Right ventricle myocardium superior (tissue), 1 donor: ENCODE results near the gene CACNA1A. TPM values are rescaled to one million over a fixed set of nuclear protein-coding genes. Genes with fewer than 3 reads are reported as not detected.
"Not testable (repeated sequence)": the region's sequence is repeated elsewhere in the genome, so short reads cannot be mapped to it uniquely, and the experiment has no call there.

Source experiments
- ATAC-seq: fragments of 200-7000 bp; cut with Tn5 transposase; one replicate; pipeline ENCODE4 v1.9.1; 2020; ENCODE audit warnings: mild to moderate bottlenecking; ENCODE audit not compliant: poor library complexity
- DNase-seq: peaks from one replicate; pipeline ENCODE4 v3.0.0-alpha.2; 2020
- intact Hi-C: fragments of 100-400 bp; cut with DNase I; formaldehyde crosslinking; loops from one replicate; pipeline ENCODE4 v1.11.2; 2022
- total RNA-seq: library from RNA; stranded (reverse); fragmentation: NEBNext Ultra II Directional; extraction: Animal tissue kit (Norgen Biotek cat#: 25700); gene quantifications from one replicate; pipeline ENCODE4 v1.2.1, GENCODE V29; 2021
- donor health status: DM: no; HTN: yes; CAD: no; lungs with severe emphysema.

The CACNA1A gene
- total RNA-seq, 1 donor from 2014 or later: 1.00 TPM

DNA sequence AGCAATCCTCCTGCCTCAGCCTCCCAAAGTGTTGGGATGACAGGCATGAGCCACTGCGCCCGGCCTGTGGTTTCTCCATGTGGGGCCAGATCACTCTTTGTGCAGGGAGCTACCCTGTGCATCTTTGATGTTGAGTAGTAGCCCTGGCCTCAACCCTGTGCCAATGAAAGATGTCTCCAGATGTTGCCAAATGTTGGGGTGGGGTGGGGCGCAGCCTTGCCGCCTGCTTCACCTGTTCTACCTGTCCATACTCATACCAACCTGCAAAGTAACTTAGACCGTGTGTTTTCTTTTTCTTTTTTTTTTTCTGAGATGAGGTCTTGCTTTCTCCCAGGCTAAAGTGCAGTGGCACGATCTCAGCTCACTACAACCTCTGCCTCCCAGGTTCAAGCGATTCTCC lies 335.1 kb downstream of the CACNA1A start:
- intact Hi-C loops: no loop called here
- DNase-seq (no peak), ATAC-seq (no peak)

- ATAC-seq: no peak
- no peak for DNase-seq
- intact Hi-C loops: no loop called here
These were observed 336.5 kb downstream of the CACNA1A start for GRCh38 chr19:13169769-13170168.

GRCh38 chr19:13166151-13166550 lies 340.1 kb downstream of the CACNA1A start:
- ATAC-seq, intact Hi-C loops, DNase-seq: not testable (repeated sequence)

DNA sequence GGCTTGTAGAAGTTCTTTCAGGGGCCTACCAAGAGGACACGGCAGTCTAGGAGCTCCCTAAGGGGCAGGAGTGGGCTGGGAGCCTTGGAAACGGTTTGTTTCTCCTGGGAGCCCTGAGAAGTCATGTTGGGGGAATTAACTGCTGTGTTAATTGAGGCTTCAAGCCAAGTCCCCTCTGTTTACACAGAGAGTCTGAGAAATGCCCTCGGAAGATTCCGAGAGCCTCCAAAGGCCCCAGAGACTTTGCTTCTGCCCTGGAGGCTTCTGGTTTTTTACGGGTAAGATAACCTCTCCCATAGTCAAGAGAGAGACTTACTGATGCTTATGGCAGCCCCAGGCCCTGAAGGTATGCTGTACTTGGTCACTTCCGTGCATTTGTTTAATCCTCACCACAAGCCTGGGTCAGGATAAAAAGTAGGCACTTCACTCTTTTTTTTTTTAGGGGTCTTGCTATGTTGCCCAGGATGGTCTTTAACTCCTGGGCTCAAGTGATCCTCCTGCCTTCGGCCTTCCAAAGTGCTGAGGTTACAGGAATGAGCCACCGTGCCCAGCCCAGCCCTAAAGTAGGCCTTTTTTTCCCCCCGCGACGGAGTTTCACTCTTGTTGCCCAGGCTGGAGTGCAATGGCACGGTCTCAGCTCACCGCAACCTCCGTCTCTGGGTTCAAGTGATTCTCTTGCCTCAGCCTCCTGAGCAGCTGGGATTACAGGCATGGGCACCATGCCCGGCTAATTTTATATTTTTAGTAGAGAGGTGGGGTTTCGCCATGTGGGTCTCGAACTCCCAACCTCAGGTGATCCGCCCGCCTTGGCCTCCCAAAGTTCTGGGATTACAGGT lies 340.9 kb downstream of the CACNA1A start:
- DNase-seq (no peak), ATAC-seq (no peak)
- intact Hi-C loops: no loop called here

DNA sequence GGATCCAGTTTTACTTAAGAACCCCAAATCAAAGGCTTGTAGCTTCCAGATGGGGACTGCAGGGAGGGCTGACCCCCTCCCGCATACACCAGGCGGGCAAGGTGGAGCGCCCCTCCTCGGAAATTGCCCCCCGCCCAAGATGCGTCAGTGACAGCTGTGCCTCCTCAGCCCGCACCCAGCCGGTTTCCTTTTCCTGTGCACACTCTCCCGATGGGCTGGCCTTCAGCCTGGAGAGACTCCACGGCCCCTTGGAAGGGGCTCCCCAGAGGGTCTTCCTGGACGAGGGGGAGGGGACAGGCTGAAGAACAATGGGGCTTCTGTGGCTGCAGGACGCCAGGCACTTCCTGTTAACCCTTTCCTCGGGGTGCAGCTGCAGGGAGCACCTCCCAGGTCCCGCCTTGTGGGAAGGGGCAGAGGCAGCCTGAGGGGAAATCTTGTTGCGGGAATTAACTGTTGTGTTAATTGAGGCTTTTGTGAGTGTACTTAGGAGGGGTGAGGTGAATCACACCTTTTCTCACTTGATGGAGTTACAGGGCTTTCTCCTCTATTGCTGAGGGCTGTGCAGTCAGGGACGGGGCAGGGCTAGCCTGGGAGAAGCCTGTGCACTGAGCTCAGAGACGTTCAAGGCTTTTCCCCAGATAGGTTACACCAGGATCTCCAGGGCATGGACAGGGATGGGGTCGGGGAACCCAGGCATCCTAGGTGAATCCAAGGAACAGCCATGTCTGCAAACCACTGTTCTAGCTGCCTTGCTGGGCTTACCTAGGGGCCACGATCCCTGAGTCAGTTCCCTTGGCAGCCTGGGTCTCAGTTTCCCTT lies 341.7 kb downstream of the CACNA1A start:
- DNase-seq (peak; percentile 83), ATAC-seq (peak; percentile 20)
- intact Hi-C loops: no loop called here

DNA sequence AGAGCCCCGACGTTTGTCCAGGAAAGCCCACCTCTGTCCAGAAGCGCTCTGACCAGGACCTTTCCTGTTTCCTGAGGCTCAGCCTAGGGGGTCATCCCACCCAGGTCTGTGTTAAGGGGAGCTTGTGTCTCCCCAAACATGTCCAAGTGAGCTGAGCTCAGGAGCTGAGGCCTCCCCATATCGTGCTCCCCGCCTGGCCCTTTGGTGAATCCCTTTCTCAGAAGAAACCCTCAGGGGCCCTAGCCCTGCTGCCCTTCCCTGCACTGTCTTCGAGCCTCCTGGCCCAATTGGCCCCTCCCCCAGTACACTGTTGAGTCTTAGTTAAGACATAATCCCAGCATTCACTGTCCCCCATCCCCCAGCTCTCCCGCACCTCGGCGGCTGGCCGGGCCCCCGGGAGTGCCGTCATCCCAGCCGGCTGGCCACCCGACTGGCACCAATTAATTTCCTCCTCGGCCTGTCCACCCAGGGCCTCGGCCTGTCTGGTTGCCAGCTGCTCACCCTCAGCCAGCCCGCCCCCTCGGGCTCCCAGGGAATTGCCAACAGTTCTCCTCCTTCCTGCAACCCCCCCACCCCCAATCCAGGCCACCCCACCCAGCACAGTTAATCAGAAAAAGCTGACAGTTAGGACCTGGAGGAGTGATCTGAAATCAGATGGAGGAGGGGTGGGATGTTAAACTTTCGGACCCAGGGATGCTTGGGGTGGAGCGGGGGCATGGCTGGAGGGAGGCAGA lies 342.5 kb downstream of the CACNA1A start:
- intact Hi-C loops: no loop called here
- peak; percentile 40 for ATAC-seq
- DNase-seq: peak; percentile 77

DNA sequence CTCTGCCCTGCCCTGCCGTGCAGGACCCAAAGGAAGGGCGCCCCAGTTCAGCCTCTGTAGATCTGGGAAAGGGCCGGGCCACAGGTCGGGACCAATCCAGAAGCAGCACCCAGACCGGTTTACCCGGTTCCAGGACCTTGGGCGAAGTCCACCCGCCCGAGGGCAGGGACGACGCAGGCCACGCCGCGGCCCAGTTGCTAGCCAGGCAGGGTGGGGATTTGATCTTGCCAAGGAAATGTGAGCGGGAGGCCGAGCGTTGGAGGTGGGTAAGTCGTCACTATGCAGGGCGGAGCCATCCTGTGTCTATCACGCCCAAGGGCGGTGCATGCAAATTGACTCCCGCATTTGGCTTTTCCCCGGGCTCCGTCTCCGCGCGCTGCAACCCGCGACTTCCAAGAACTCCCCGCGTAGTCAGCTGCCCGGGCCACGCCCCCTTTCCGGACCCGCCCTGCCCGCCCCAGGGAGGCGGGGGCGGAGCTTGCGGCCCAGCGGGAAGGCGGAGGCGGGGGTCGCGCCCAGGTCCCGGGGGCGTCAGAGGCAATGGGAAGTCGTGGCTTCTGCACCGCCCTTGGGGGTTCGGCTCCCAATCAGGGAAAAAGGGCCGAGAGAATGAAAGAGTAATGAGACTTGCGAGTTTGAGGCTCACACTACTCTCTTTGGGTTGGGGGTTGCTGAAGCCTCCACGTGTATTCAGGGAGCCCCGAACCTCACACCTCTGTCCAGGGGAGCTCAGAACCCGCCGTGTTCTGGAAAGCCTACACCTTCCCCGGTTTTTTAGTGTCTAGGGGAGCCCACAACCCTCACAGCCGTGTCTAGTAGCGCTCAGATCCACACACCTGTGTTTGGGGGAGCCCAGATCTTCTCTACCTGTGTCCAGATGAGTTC lies 343.3 kb downstream of the CACNA1A start:
- intact Hi-C loops: no loop called here
- DNase-seq: peak; percentile 98
- ATAC-seq: peak; percentile 91

- no peak for ATAC-seq
- intact Hi-C loops: no loop called here
- DNase-seq: no peak
These were observed 345.7 kb downstream of the CACNA1A start for GRCh38 chr19:13160557-13160956.

DNA sequence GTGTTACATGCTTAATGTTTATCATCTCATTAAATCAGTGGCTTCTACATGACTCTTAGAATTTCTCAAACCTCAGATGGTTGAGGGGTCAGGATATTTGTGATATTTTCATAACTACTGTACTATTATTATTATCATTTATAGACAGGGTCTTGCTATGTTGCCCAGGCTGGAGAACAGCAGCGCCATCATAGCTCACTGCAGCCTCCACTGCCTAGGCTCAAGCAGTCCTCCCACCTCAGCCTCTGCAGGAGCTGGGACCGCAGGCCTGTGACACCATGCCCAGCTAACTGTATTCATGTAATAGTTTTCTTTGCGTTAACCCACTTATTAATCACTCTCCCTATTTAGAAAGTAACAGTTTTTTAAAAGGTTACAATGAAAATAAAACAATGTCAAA lies 346.6 kb downstream of the CACNA1A start:
- intact Hi-C loops: no loop called here
- DNase-seq: no peak
- no peak for ATAC-seq
